Testis (tissue), 2 donors: ENCODE results near the gene KIFAP3.
"Not testable (repeated sequence)": the region's sequence is repeated elsewhere in the genome, so short reads cannot be mapped to it uniquely, and the experiment has no call there.

Source experiments
- CTCF ChIP-seq, 3 experiments: fragments of 450-650 bp in 2 of 3; fragments of 200-600 bp in 1 of 3; sonication (generic) in 1 of 3; IDR thresholded peaks; one replicate each; pipeline ENCODE4 v1.5.1; 2016 to 2019; ENCODE audit warnings: antibody characterized with exemption in 3 of 3, mild to moderate bottlenecking in 2 of 3, moderate library complexity in 1 of 3
- POLR2A ChIP-seq: fragments of 450-650 bp; IDR thresholded peaks from one replicate; pipeline ENCODE4 v1.6.1; 2017; ENCODE audit warnings: antibody characterized with exemption, mild to moderate bottlenecking, moderate library complexity

GRCh38 chr1:170008745-170009144 is 65.8 kb downstream of the KIFAP3 start:
- not testable (repeated sequence) for TF ChIP-seq CTCF (IDR thresholded peaks at IDR 0.05); POLR2A
